Upper lobe of right lung (tissue), 1 donor: Measurements from ENCODE around the gene ZNF618. TPM values are rescaled to one million over a fixed set of nuclear protein-coding genes. Genes with fewer than 3 reads are reported as not detected.

Experiments used
- ATAC-seq: fragments of 200-7000 bp; cut with Tn5 transposase; one replicate; pipeline ENCODE4 v1.9.1; 2020; ENCODE audit warnings: mild to moderate bottlenecking, moderate library complexity
- DNase-seq: peaks from one replicate; pipeline ENCODE4 v3.0.0-alpha.2; 2020
- H3K27ac ChIP-seq: fragments of 200-600 bp; one replicate; pipeline ENCODE4 v1.8.0; 2022
- H3K27me3 ChIP-seq: fragments of 200-600 bp; one replicate; pipeline ENCODE4 v1.8.0; 2022; ENCODE audit warnings: mild to moderate bottlenecking
- H3K36me3 ChIP-seq: fragments of 200-600 bp; one replicate; pipeline ENCODE4 v1.8.0; 2022
- H3K4me1 ChIP-seq: fragments of 200-600 bp; one replicate; pipeline ENCODE4 v1.8.0; 2022
- H3K4me3 ChIP-seq: fragments of 200-600 bp; one replicate; pipeline ENCODE4 v1.8.0; 2022; ENCODE audit warnings: mild to moderate bottlenecking
- H3K9me3 ChIP-seq: fragments of 200-600 bp; one replicate; pipeline ENCODE4 v1.8.0; 2022
- CTCF ChIP-seq: fragments of 200-600 bp; IDR thresholded peaks from one replicate; pipeline ENCODE4 v1.8.0; 2022; ENCODE audit warnings: antibody characterized with exemption
- intact Hi-C: fragments of 100-400 bp; cut with DNase I; formaldehyde crosslinking; loops from one replicate; pipeline ENCODE4 v1.11.0; 2022
- total RNA-seq: library from RNA; stranded (reverse); fragmentation: NEBNext Ultra II Directional; extraction: Animal tissue kit (Norgen Biotek cat#: 25700); gene quantifications from one replicate; pipeline ENCODE4 v1.2.1, GENCODE V29; 2021
- donor health status: DM: no; HTN: yes; CAD: no; lungs with severe emphysema.

ZNF618 gene
- total RNA-seq, 1 donor from 2014 or later = 9.8 TPM

GRCh38 chr9:113875459-113876150, 504 bp upstream of the ZNF618 start:
- H3K36me3 ChIP-seq = no peaks in the 10 kb centered on the region
- intact Hi-C loops = no loop called here
- H3K4me1 ChIP-seq = peaks cover 12% of the 10 kb centered on the region
- no peak overlapping the region for H3K27ac ChIP-seq
- no peaks in the 10 kb centered on the region for H3K27me3 ChIP-seq
- no peak for TF ChIP-seq CTCF
- H3K4me3 ChIP-seq = peak overlapping the region; percentile 39
- H3K9me3 ChIP-seq = no peaks in the 10 kb centered on the region
- peak; percentile 53 for ATAC-seq
- DNase-seq = no peak

DNA sequence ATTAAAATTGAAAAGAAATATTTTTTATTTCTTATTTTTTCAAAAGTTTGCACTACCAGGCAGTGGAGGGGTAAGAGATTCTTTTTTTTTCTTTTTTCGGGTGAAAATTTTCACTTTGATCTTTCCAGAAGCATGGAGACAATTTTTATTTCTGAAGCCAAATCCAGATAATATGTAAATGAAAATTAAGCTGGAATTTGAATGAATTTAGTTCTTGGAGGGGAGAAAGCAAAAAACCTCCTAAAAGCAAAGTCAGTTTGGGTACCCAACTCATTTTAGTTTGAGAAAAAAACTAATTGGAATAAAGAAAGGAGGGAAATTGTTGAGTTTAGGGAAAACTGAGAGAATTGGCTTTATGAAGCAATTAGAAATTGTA, 872 bp downstream of the ZNF618 start:
- peaks cover 12% of the 10 kb centered on the region for H3K4me1 ChIP-seq
- H3K4me3 ChIP-seq = peak overlapping the region; percentile 88
- no peak for DNase-seq
- no peaks in the 10 kb centered on the region for H3K36me3 ChIP-seq
- intact Hi-C loops = no loop called here
- no peak for TF ChIP-seq CTCF
- no peaks in the 10 kb centered on the region for H3K9me3 ChIP-seq
- peak overlapping the region; percentile 80 for H3K27ac ChIP-seq
- no peak for ATAC-seq
- H3K27me3 ChIP-seq = no peaks in the 10 kb centered on the region

DNA sequence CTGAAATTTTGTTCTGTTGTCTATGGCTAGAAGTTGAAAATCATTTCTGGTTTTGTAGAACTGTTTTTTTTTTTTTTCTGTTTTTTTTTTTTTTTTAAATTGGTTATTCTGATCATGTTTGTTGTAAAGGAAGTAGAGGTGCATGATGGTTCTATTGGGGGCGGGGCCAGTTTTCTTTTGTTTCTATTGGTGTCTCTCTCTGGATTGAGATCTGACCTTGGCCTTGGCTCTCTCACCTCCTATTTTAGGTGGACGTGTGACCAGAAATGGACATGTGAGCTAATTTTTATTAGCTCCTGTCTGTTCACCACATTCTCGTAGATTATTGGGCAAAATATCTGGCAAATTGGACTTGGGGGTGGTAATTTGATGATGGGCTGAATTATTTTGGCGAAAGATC, 3.2 kb downstream of the ZNF618 start:
- H3K9me3 ChIP-seq = no peaks in the 10 kb centered on the region
- no peak overlapping the region for H3K4me3 ChIP-seq
- no peaks in the 10 kb centered on the region for H3K27me3 ChIP-seq
- DNase-seq = no peak
- H3K4me1 ChIP-seq = peaks cover 12% of the 10 kb centered on the region
- H3K36me3 ChIP-seq = no peaks in the 10 kb centered on the region
- no peak for TF ChIP-seq CTCF
- intact Hi-C loops = no loop called here
- no peak for ATAC-seq
- no peak overlapping the region for H3K27ac ChIP-seq

- H3K4me3 ChIP-seq = no peak overlapping the region
- no peak for TF ChIP-seq CTCF
- no peak for DNase-seq
Observed at GRCh38 chr9:113879911-113880310, 3.8 kb downstream of the ZNF618 start.

DNA sequence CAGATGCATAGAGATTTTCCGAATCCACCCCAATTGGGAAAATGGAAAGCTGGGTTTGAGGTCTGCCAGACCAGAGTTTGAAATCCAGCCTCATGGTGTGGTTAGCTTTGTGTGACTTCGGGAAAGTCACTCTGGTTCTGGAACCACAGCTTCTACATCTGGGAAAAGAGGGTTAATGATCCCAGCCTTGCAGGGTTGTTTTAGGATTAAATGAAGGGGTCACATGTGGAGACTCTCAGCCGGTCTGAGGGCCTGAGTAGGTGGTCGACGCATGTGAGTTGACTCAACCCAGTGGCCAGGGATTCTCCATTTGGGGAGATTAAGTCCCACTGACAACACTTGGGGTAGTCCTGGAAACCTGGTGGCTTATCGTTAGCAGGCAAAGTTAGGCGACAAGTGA, 6.1 kb downstream of the ZNF618 start:
- intact Hi-C loops = no loop called here
- ATAC-seq = no peak
- Histone ChIP-seq H3K4me1 (peaks cover 34% of the 10 kb centered on the region), H3K27me3 (no peaks in the 10 kb centered on the region), H3K27ac (no peak overlapping the region), H3K4me3 (no peak overlapping the region), H3K36me3 (no peaks in the 10 kb centered on the region), H3K9me3 (no peaks in the 10 kb centered on the region)
- DNase-seq = no peak
- no peak for TF ChIP-seq CTCF

More at GRCh38 chr9:113879911-113880310, 3.8 kb downstream of the ZNF618 start:
- Histone ChIP-seq H3K27ac (no peak overlapping the region), H3K27me3 (no peaks in the 10 kb centered on the region), H3K9me3 (no peaks in the 10 kb centered on the region), H3K4me1 (peaks cover 15% of the 10 kb centered on the region), H3K36me3 (no peaks in the 10 kb centered on the region)
- no peak for ATAC-seq
- intact Hi-C loops = no loop called here
